GM12801 (cell line): ENCODE results near the gene LGALS1.

Experiments used
- TF ChIP-seq, protein P1 (sequence below): IDR thresholded peaks from one replicate; pipeline ENCODE4 v1.5.1; 2011; ENCODE audit warnings: control low read depth; ENCODE audit not compliant: insufficient read length; ENCODE audit errors: extremely low read depth

The LGALS1 gene

DNA sequence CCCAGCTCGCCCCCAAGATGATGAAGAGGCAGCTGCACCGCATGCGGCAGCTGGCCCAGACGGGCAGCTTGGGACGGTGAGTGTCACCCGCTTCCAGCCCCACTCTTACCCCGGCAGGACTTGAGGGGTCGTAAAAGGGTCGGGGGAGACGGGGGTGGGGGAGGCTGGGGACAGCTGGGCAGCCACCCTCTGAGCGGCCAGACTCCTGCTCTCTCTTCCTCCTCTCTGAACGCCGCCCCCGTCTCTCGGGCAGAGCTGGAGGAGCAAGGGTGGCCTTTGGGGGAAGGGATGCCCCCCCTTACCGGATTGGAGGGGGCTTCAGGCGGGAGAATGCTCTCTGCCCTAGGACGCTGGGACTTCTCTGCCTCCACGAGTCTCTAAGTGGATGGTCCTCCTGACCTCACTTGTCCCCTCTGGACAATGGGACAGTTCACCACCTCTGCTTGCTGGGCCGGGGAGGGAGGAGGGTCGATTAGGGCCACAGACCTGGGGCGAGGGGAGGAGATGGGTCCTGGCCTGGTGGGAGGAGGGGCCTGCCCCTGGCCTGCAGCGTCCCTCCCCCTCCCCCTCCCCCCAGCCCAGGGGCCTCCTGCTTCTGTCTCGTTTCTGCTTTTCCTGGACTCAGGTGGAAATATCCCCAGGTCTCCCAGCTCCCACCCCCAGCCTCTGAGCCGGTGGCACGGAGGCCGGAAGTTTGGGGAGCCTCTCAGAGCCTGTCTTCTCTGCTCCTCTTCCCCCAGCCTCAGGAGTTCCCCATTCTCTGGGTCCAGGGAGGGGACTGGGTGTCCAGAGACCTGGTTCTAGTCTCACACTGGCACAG, 35.5 kb upstream of the LGALS1 start:
- TF ChIP-seq, protein P1, sequence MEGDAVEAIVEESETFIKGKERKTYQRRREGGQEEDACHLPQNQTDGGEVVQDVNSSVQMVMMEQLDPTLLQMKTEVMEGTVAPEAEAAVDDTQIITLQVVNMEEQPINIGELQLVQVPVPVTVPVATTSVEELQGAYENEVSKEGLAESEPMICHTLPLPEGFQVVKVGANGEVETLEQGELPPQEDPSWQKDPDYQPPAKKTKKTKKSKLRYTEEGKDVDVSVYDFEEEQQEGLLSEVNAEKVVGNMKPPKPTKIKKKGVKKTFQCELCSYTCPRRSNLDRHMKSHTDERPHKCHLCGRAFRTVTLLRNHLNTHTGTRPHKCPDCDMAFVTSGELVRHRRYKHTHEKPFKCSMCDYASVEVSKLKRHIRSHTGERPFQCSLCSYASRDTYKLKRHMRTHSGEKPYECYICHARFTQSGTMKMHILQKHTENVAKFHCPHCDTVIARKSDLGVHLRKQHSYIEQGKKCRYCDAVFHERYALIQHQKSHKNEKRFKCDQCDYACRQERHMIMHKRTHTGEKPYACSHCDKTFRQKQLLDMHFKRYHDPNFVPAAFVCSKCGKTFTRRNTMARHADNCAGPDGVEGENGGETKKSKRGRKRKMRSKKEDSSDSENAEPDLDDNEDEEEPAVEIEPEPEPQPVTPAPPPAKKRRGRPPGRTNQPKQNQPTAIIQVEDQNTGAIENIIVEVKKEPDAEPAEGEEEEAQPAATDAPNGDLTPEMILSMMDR, result no peak

DNA sequence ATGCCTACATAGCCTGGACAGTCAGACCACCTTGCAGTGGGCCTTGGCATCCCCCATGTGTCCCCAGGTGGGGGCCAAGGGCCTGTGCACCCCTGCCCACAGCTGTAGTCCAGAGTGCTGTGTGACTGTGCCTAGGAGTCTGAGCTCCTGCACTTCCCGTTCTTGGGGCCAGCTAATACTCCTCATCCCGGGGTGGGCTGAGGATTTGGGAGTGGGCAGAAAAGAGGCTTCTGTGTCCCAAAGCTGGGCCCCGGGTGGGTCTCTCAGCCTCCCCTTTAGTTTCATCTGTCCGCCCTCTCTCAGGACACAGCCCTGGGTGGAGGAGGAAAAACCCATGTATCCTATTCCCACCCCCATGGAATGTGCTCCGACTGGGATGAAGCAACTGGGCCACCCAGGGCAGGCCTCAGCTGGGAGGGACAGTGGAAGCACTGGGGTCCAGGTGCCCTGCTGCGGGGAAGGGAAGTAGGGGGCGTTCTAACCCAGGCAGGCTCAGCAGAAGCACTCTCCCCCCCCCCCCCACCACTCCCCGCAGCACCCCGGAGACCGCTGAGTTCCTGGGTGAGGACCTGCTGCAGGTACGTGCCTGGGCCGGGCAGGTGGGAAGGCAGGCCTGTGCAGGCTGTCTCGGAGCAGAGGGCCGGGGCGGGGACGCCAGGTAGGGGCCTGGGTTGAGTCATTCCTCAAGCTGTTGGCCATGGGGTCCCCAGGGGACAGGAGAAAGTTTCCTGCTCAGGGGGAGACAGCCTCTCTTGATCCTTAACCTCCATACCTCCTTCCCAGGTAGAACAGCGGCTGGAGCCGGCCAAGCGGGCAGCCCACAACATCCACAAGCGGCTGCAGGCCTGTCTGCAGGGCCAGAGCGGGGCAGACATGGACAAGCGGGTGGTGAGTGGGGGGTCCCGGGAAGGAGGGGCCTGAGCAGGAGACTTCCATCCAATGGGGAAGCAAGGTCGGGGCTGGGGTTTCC, 34.6 kb upstream of the LGALS1 start:
- TF ChIP-seq, protein P1, result no peak

DNA sequence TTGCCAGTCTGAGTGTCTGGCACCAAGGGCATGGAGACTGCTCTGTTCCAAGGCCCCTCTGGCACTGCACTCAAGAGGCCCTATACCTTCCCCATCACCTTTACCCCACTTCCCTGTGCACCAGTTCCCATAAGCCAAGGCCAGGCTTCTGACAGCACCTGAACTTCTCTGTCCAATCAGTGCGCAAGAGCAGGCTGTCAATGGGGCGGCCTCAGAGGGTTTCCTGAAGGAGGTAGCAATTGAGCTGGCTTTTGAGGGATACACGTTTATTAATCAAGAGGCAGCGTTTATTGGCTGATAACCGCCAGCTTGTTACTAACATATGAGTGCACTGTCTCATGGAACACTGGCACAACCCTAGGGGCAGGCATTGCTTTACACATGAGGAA, 33.9 kb upstream of the LGALS1 start:
- TF ChIP-seq, protein P1, result no peak

DNA sequence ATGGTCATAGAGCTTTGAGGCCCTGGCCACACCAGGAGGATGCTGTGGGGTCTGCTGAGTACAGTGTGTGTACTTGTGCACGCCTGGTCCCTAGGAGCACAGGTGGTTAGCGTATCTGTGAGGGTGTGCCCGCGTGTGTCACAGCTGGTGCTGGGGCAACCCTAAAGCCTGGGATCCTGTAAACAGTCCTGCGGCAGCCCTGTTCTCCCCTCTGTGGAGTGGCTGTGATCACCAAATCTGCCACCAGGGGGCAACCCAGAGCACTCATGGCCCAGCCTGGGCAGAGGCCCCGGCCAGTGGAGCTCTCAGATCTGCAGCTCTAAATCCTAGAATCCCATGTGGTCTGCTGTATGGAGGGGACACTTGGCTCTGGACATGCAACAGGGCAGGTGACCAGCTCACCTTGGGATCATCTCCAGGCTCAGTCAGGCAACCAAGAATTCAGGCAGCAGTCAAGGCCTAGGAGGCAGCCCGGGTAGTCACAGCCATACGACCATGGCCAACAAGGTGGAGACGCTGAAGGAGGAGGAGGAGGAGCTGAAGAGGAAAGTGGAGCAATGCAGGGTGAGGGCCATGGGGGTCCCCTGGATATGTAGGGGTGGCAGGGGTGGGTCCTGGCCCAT, 32.1 kb upstream of the LGALS1 start:
- TF ChIP-seq, protein P1, result peak; percentile 76

DNA sequence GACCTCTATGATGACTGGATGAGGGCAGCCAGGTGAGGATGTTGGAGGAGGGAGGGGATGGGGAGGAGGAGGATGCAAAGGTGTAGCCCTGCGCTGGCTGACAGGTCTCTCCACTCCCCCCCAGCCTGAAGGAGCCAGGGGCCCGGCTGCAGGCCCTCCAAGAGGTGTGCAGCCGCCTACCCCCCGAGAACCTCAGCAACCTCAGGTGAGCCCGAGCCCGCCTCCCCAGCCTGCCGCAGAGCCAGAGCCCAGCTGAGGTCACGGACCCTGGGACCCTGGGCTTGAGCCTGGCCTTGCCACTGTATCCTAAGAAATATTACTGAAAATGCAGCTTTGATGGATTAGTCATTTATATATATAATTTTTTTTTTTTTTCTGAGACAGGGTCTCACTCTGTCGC, 28.1 kb upstream of the LGALS1 start:
- TF ChIP-seq, protein P1, result no peak

DNA sequence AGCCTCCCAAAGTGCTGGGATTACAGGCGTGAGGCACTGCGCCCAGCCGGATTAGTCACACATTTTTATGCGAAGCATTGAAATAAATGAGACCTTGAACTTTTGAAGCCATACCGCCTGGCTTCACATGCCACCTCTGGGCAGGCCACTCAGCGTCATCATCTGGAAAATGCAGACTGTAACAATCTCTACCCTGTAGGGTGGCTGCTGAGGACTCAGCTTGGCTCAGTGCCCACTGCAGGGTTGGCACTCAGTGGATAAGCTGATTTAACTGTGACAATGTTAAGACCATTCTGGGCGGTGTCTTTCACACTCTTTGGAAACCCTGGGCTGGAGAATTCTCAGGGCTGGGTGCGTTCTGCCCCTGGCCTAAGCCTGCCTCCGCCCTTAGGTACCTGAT, 27.5 kb upstream of the LGALS1 start:
- TF ChIP-seq, protein P1, result no peak
